HL-60 (cell line): ENCODE measurements around the gene CELF1.

Experiments used
- DNase-seq, 2 experiments: peaks; one replicate each; pipeline ENCODE4 v3.0.0-alpha.2; 2010 to 2020; ENCODE audit warnings: low read depth in 1 of 2, low spot score in 1 of 2
- H3K27ac ChIP-seq: fragments of 250-450 bp; sonication (Bioruptor Pico); replicated peaks from 2 replicates; pipeline ENCODE4 v1.5.1; 2020; ENCODE audit warnings: mild to moderate bottlenecking, moderate library complexity
- H3K27me3 ChIP-seq: fragments of 250-450 bp; sonication (Bioruptor Pico); 2 replicates; pipeline ENCODE4 v1.5.1; 2021; ENCODE audit warnings: mild to moderate bottlenecking, moderate library complexity; ENCODE audit not compliant: insufficient read depth, poor library complexity, severe bottlenecking
- H3K4me3 ChIP-seq: replicated peaks from 2 replicates; pipeline ENCODE4 v1.5.1; 2011; ENCODE audit warnings: mild to moderate bottlenecking, control low read depth, low read length; ENCODE audit not compliant: insufficient read depth
- CTCF ChIP-seq: IDR thresholded peaks from one replicate; pipeline ENCODE4 v1.5.1; 2011; ENCODE audit warnings: low read length, control low read depth, inconsistent platforms; ENCODE audit not compliant: insufficient read depth
- GABPA ChIP-seq: IDR thresholded peaks from 2 replicates; pipeline ENCODE4 v1.6.1; 2012; ENCODE audit warnings: low read depth
- POLR2AphosphoS5 ChIP-seq: IDR thresholded peaks from 2 replicates; pipeline ENCODE4 v1.6.1; 2012; ENCODE audit warnings: low read depth
- REST ChIP-seq: IDR thresholded peaks from 2 replicates; pipeline ENCODE4 v1.6.1; 2012; ENCODE audit warnings: low read depth; ENCODE audit not compliant: insufficient replicate concordance
- SPI1 ChIP-seq: IDR thresholded peaks from 2 replicates; pipeline ENCODE4 v1.6.1; 2012; ENCODE audit warnings: low read depth, mild to moderate bottlenecking, borderline replicate concordance

The CELF1 gene

GRCh38 chr11:47437746-47438418, 115.0 kb downstream of the CELF1 start:
- TF ChIP-seq SPI1 (no peak), POLR2AphosphoS5 (no peak), GABPA (no peak), REST (no peak), CTCF (no peak)
- no peaks in the 10 kb centered on the region for H3K27me3 ChIP-seq
- H3K27ac ChIP-seq: no peak overlapping the region
- DNase-seq: no peak
- no peak overlapping the region for H3K4me3 ChIP-seq

- Histone ChIP-seq H3K4me3 (no peak overlapping the region), H3K27ac (no peak overlapping the region), H3K27me3 (no peaks in the 10 kb centered on the region)
- TF ChIP-seq SPI1 (no peak), POLR2AphosphoS5 (no peak), GABPA (no peak), REST (no peak), CTCF (no peak)
- DNase-seq: no peak
These were observed 115.7 kb downstream of the CELF1 start for GRCh38 chr11:47437218-47437745.

GRCh38 chr11:47436726-47437125, 116.2 kb downstream of the CELF1 start:
- no peak for DNase-seq
- no peak overlapping the region for H3K27ac ChIP-seq
- TF ChIP-seq SPI1 (no peak), CTCF (no peak), REST (no peak), GABPA (no peak), POLR2AphosphoS5 (no peak)
- H3K27me3 ChIP-seq: no peaks in the 10 kb centered on the region
- H3K4me3 ChIP-seq: no peak overlapping the region
